NCI-H526 treated with DMSO at 0.1 percent for 48 hours (cell line): Measurements from ENCODE around the gene DDX11.
"Not testable (repeated sequence)": the region's sequence is repeated elsewhere in the genome, so short reads cannot be mapped to it uniquely, and the experiment has no call there.

Experiments used
- DNase-seq: peaks from one replicate; lab custom pipeline; 2025; lab: John Stamatoyannopoulos, UW

The DDX11 gene

GRCh38 chr12:31099434-31099833, 25.8 kb downstream of the DDX11 start:
- not testable (repeated sequence) for DNase-seq

GRCh38 chr12:31100503-31101208, 27.0 kb downstream of the DDX11 start:
- DNase-seq, result not testable (repeated sequence)

- DNase-seq, result not testable (repeated sequence)
Measured at GRCh38 chr12:31102125-31102524, 28.5 kb downstream of the DDX11 start.

GRCh38 chr12:31102596-31102995, 28.9 kb downstream of the DDX11 start:
- DNase-seq, result not testable (repeated sequence)

GRCh38 chr12:31103561-31103975, 29.9 kb downstream of the DDX11 start:
- DNase-seq, result not testable (repeated sequence)

- DNase-seq, result not testable (repeated sequence)
Measured at GRCh38 chr12:31104220-31104619, 30.6 kb downstream of the DDX11 start.

- DNase-seq, result not testable (repeated sequence)
Measured at GRCh38 chr12:31104773-31105172, 31.1 kb downstream of the DDX11 start.

- DNase-seq, result no peak
Measured at GRCh38 chr12:31105668-31106067, 32.0 kb downstream of the DDX11 start.

GRCh38 chr12:31106101-31106803, 32.6 kb downstream of the DDX11 start:
- no peak for DNase-seq

GRCh38 chr12:31109773-31110172, 36.1 kb downstream of the DDX11 start:
- DNase-seq, result not testable (repeated sequence)

- peak; percentile 34 for DNase-seq
Measured at GRCh38 chr12:31110263-31110662, 36.6 kb downstream of the DDX11 start.

- not testable (repeated sequence) for DNase-seq
Measured at GRCh38 chr12:31115092-31115601, 41.5 kb downstream of the DDX11 start.

- DNase-seq, result not testable (repeated sequence)
Measured at GRCh38 chr12:31116846-31117202, 43.2 kb downstream of the DDX11 start.

- DNase-seq, result peak; percentile 36
Measured at GRCh38 chr12:31117203-31118011, 43.7 kb downstream of the DDX11 start.

- no peak for DNase-seq
Measured at GRCh38 chr12:31118347-31119191, 44.9 kb downstream of the DDX11 start.

GRCh38 chr12:31119192-31119802, 45.6 kb downstream of the DDX11 start:
- DNase-seq, result no peak

- no peak for DNase-seq
Measured at GRCh38 chr12:31119803-31120211, 46.1 kb downstream of the DDX11 start.

GRCh38 chr12:31120392-31121008, 46.8 kb downstream of the DDX11 start:
- DNase-seq, result no peak

- DNase-seq, result not testable (repeated sequence)
Measured at GRCh38 chr12:31121022-31121728, 47.5 kb downstream of the DDX11 start.

- DNase-seq, result no peak
Measured at GRCh38 chr12:31122481-31122880, 48.8 kb downstream of the DDX11 start.
